IPS DF 4.7 (cell line): Measurements from ENCODE around the gene KRTAP6-1.

Source experiments
- DNase-seq: peaks from one replicate; pipeline ENCODE4 v3.0.0-alpha.2; 2013; ENCODE audit warnings: low spot score; ENCODE audit errors: extremely low read depth

KRTAP6-1 gene

DNA sequence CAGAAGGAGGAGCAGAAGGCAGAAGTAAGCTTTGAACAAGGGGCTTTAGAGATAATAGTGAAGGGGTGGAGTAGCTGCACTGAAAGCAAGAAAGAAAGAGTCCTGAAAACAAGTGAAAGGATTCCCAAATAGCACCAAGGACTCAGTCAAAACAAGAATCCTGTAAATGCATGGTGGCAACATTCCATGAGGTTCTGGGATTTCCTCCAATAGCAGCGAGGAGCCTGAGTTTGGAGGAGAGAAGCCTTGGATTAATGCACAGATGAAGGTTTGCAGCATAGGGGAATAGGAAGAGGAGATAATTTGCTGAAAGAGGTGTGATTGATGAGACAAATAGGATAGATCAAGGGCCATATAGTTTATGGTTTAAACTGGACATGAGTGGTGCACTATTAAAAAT lies 34.4 kb downstream of the KRTAP6-1 start:
- DNase-seq: no peak

DNA sequence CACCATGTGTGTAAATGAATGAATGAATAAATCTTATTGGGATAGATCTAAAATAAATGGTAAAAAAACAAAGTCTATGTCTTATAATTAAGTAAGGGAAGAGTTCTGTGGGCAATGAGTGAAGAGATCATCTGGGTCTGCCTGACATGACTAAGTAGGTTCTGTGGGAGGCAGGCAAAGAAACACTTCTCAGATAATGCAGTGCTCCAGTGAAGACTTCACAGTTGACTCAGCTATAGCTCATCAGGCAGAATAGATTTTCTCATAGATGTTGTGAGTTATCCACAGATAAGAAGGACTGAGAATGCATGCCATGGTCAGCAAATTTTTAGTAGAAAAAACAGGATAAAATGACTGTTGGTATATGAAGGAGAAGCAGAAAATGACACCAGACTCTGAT lies 36.0 kb downstream of the KRTAP6-1 start:
- DNase-seq: no peak

DNA sequence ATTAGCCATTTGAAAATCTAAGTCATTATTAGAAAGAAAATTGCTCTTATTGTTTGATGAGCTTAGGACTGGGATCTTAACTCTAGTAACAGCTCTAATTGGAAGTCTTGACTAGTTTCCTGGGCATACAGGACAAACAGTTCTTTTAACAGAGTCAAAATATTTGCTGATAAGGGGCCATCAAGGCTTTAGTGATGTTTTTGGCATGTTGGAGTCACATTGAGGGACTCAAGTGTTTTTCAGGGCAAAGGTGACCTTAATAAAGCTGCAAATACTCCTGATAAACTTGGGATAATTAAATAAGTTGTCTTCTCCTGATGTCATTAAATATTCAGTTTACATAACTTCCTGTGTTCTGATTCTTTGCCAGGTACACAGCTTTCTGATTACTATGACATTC lies 46.1 kb downstream of the KRTAP6-1 start:
- DNase-seq: no peak

DNA sequence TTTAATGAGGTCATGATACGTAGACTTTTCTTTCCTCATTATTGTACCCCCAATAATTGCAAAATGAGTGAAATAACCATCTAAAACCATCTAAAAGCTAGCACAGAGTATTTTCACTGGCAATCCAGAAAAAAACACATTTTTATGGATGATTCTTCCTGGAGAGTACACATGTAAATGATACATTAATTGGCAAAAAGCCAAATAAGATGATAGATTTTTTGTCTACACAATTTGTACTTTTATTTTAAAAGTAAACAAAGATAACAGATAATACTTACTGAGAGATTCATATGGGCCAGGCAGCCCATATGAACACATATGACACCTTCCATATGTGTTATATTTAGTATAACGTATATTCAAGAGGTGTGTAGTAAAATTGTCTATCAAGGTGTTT lies 50.1 kb downstream of the KRTAP6-1 start:
- DNase-seq: no peak
